IPS-18a (cell line): ENCODE results near the gene FAM83F.

Source experiments
- H3K27ac ChIP-seq: one replicate; pipeline ENCODE4 v1.5.1; 2013; ENCODE audit warnings: low read length
- H3K27me3 ChIP-seq: one replicate; pipeline ENCODE4 v1.6.1; 2013; ENCODE audit warnings: mild to moderate bottlenecking, low read length; ENCODE audit not compliant: control insufficient read depth, insufficient read depth
- H3K36me3 ChIP-seq: one replicate; pipeline ENCODE4 v1.6.1; 2013; ENCODE audit warnings: low read depth, low read length; ENCODE audit not compliant: control insufficient read depth
- H3K4me1 ChIP-seq: one replicate; pipeline ENCODE4 v1.6.1; 2013; ENCODE audit warnings: low read depth, low read length; ENCODE audit not compliant: control insufficient read depth
- H3K4me3 ChIP-seq: one replicate; pipeline ENCODE4 v1.5.1; 2013; ENCODE audit warnings: low read length
- H3K9ac ChIP-seq: one replicate; pipeline ENCODE4 v1.6.1; 2013; ENCODE audit warnings: mild to moderate bottlenecking, low read length, moderate library complexity
- H3K9me3 ChIP-seq: one replicate; pipeline ENCODE4 v1.6.1; 2013; ENCODE audit warnings: low read depth, low read length; ENCODE audit not compliant: control insufficient read depth

Gene FAM83F

DNA sequence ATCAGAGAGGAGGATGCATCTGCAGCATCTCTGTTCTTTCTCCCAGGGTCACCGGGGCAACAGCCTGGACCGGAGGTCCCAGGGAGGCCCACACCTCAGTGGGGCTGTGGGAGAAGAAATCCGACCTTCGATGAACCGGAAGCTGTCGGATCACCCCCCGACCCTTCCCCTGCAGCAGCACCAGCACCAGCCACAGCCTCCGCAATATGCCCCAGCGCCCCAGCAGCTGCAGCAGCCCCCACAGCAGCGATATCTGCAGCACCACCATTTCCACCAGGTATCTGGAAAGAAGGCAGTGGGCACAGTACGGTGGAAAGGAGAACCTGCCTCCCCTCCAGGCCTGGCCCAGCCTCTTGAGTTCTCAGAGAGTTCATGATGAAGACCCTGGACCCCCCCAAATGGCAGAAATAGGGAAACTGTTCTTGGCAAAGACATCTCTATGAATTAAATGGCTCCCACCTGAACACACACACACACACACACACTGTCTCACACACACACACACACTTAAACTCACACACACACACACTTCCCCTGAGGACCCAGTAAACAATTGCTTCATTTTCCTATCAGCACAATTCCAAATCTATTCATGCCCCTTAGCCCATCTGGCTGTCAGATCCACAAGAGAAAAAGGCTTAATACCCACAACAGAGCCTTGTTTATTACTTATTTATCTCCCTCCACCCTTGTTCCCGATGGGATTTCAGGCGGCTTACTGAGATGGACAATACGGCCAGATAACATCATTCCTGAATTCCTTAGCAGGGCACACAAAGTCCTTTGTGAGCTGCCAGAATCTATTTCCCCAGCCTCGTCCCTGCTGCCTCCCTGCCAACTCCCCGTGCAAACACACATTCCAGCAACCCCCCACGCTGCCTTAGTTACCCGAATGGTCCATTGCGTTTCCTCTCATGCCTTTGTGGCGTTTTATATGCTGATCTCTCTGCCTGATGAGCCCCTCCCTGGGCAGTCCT lies 26.5 kb upstream of the FAM83F start:
- Histone ChIP-seq H3K27me3 (no peaks in the 10 kb centered on the region), H3K9ac (no peak overlapping the region), H3K4me1 (peaks cover 7% of the 10 kb centered on the region), H3K4me3 (no peak overlapping the region), H3K36me3 (no peaks in the 10 kb centered on the region), H3K9me3 (no peaks in the 10 kb centered on the region), H3K27ac (no peak overlapping the region)

DNA sequence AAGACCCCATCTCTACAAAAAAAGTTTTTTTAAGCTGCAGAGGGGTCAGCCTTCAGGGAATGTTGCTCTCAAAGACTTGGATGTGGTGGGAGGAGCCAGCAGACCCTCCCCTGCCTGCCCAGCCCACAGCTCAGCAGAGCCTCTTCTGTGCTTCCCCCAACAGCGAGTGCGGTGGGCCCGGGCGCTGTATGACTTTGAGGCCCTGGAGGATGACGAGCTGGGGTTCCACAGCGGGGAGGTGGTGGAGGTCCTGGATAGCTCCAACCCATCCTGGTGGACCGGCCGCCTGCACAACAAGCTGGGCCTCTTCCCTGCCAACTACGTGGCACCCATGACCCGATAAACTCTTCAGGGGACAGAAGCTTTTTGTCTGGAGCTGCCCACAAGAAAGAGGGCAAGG lies 24.0 kb upstream of the FAM83F start:
- H3K9me3 ChIP-seq: no peaks in the 10 kb centered on the region
- H3K4me1 ChIP-seq: peaks cover 7% of the 10 kb centered on the region
- no peak overlapping the region for H3K4me3 ChIP-seq
- no peak overlapping the region for H3K27ac ChIP-seq
- no peak overlapping the region for H3K9ac ChIP-seq
- H3K27me3 ChIP-seq: no peaks in the 10 kb centered on the region
- no peaks in the 10 kb centered on the region for H3K36me3 ChIP-seq

DNA sequence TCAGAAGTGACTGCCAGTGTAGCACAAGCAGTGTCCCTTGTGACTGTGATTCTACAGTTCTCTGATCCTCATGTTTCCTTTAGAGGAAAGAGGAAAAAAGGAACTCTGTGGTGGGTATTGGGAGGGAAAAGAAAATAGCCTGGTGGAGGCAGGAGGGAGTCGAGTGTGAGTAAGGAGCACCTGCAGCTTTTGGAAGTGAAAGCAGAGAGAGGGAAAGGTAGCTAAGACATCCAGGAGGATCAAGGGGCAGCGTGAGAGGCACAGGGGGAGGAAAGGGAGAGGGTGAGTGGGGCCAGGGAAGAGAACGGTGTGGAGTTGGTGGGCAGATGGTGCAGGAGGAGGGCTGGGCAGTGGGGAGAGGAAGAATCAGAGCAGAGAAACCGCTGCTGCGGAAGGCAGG lies 22.1 kb upstream of the FAM83F start:
- Histone ChIP-seq H3K9me3 (no peaks in the 10 kb centered on the region), H3K9ac (no peak overlapping the region), H3K4me1 (peaks cover 7% of the 10 kb centered on the region), H3K4me3 (no peak overlapping the region), H3K36me3 (no peaks in the 10 kb centered on the region), H3K27me3 (no peaks in the 10 kb centered on the region), H3K27ac (no peak overlapping the region)

DNA sequence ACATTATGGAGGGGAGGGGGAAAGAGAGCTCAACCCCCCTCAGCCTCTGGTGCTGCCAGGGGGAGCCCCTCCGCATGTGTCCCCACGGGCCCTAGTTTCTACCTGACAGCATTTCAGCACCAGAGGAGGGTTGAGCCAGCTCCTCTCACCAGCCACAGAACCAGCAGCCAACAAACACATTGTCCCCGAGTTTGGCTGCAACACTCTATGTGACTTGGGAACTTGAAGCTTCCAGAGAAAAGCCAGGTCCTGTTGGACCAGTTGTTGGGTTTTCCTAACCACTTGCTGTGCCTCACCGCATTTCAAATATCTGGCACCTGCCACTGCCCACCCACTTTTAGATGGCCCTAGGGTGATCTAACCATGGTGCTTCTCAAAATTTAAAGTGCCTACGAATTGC lies 21.1 kb upstream of the FAM83F start:
- H3K27me3 ChIP-seq: no peaks in the 10 kb centered on the region
- no peaks in the 10 kb centered on the region for H3K9me3 ChIP-seq
- H3K27ac ChIP-seq: no peak overlapping the region
- no peak overlapping the region for H3K9ac ChIP-seq
- H3K36me3 ChIP-seq: no peaks in the 10 kb centered on the region
- peaks cover 4% of the 10 kb centered on the region for H3K4me1 ChIP-seq
- H3K4me3 ChIP-seq: no peak overlapping the region

DNA sequence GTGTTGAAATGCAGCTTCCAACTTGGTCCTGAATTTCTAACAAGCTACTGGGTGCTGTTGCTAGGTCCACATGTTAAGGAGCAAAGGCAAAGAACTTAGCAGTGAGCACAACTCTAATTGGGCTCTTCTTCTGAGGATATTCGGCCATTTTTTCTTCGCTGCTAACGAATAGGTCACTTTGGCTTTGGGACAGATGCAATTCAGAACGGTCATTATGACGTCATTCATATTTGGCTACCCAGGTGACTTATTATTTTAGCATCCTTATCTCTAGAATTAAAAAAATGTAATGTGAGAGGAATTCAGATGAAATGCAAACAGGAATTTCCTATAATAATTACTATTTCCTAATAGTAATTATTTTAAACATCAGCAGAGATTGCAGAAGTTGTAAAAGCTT lies 20.7 kb upstream of the FAM83F start:
- Histone ChIP-seq H3K27me3 (no peaks in the 10 kb centered on the region), H3K4me3 (no peak overlapping the region), H3K9ac (no peak overlapping the region), H3K4me1 (no peaks in the 10 kb centered on the region), H3K9me3 (no peaks in the 10 kb centered on the region), H3K27ac (no peak overlapping the region), H3K36me3 (no peaks in the 10 kb centered on the region)

DNA sequence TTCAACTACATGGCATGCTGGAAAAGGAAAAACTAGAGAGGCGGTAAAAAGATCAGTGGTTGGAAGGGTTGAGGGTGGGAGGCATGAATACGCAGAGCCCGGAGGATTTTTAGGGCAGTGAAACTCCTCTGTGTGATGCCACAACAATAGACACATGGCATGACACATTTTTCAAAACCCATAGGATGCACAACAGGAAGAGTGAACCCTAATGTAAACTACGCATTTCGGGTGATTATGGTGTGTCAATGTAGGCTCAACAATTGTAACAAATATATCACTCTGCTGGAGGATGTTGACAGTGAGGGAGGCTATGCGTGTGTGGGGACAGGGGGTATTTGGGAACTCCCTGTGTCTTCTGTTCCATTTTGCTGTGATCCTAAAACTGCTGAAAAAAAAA lies 15.7 kb upstream of the FAM83F start:
- Histone ChIP-seq H3K4me1 (no peaks in the 10 kb centered on the region), H3K27me3 (no peaks in the 10 kb centered on the region), H3K27ac (no peak overlapping the region), H3K36me3 (no peaks in the 10 kb centered on the region), H3K4me3 (no peak overlapping the region), H3K9me3 (no peaks in the 10 kb centered on the region), H3K9ac (no peak overlapping the region)

DNA sequence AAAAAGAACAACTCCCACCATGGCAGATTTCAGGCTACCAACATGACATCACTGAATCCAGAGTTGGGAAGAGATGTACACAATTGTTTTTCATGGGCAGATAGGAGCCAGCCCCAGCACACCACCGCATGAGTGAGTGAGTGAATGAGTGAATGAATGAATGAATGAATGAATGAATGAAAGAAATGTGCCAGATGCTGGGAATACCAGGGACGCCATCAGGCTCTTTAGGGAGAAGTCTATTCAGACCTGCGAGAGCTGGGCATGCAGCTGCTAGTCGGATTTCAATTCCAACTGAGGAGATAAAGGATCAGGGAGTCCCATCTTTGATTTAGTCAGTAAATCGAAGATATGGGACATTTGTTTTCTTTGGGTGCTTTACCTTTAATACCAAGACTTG lies 15.3 kb upstream of the FAM83F start:
- no peak overlapping the region for H3K9ac ChIP-seq
- no peaks in the 10 kb centered on the region for H3K27me3 ChIP-seq
- H3K4me1 ChIP-seq: no peaks in the 10 kb centered on the region
- H3K36me3 ChIP-seq: no peaks in the 10 kb centered on the region
- H3K9me3 ChIP-seq: no peaks in the 10 kb centered on the region
- no peak overlapping the region for H3K27ac ChIP-seq
- H3K4me3 ChIP-seq: no peak overlapping the region

DNA sequence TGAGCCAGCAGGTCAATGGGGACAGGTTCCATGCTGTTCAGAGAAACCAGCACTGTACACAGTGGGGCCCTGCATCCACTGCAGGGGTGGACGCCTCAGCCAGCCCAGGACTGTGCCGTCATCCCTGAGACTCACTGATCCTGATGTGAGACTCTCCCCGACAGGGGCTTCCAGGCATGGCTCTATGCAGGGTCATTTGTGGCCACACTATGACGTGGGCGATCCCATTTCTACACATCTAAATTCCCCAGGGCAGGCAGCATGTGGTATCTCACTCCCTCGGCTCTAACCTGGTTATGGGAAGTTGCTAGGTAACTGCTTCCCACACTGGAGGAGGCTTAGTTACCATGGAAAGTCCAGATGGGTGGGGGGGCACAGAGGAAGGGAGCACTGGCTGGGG lies 14.2 kb upstream of the FAM83F start:
- no peaks in the 10 kb centered on the region for H3K36me3 ChIP-seq
- H3K4me1 ChIP-seq: no peaks in the 10 kb centered on the region
- no peaks in the 10 kb centered on the region for H3K27me3 ChIP-seq

DNA sequence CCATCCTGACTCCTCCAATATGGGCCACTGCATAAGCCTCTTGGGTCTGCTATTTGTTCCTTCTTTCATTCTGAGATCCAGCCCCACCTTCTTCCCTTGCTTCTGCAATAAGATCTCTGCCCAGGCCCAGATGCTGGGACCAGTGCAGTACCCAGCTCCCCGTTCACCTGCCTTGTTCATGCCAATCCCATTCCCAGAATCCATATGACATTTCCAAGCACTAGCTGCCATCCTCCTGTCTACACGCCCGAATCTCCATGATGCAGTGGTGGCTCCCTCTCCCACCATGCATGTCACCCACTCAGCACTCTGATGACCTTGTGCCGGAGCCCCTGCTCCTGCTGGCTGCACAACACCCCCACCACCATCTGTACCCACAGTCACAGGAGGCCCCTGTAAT lies 11.4 kb upstream of the FAM83F start:
- no peak overlapping the region for H3K27ac ChIP-seq
- H3K4me3 ChIP-seq: no peak overlapping the region
- no peak overlapping the region for H3K9ac ChIP-seq
- no peaks in the 10 kb centered on the region for H3K4me1 ChIP-seq
- H3K9me3 ChIP-seq: no peaks in the 10 kb centered on the region
- no peaks in the 10 kb centered on the region for H3K27me3 ChIP-seq
- no peaks in the 10 kb centered on the region for H3K36me3 ChIP-seq

More for the DNA sequence above, 14.2 kb upstream of the FAM83F start:
- no peaks in the 10 kb centered on the region for H3K9me3 ChIP-seq
- H3K27ac ChIP-seq: no peak overlapping the region
- H3K9ac ChIP-seq: no peak overlapping the region
- H3K4me3 ChIP-seq: no peak overlapping the region

DNA sequence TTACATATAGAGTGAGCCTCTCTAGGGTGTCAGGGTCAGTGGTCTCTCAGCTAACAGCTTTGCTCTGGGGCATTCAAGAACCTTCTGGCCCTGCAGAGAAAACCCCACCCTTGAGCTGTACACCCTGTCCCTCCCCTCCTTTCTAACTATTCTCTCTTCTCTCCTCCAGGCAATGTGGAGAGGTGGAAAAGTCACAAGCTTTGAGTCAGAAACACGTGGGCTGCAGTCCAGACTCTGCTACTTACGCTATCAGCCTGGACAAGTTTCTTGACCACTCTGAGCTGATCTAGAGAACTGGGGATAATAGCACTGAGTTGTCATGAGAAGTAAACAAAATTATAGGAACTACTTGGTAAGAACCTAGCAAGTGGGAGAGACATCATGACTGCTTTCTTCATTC lies 10.7 kb upstream of the FAM83F start:
- Histone ChIP-seq H3K4me1 (no peaks in the 10 kb centered on the region), H3K36me3 (no peaks in the 10 kb centered on the region), H3K27me3 (no peaks in the 10 kb centered on the region), H3K9me3 (no peaks in the 10 kb centered on the region), H3K27ac (no peak overlapping the region), H3K4me3 (no peak overlapping the region), H3K9ac (no peak overlapping the region)

DNA sequence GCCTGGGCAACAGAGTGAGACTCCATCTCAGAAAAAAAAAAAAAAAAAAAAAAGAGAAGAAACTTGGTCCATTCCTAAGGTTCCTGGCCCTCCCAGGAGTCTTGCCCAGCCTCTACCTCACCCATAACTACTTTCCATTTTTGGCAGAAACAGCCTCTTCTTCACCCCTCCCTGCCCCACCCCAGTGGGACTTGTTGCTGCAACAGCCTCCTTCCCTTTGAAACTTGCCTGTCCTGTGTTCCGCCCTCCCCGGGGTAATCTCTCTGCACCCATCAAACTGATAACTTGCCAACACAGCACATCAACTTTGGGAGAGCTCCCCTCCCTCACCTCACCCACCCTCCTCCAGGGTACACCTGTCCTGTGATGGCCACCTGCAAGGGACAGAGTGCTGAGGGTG lies 10.0 kb upstream of the FAM83F start:
- no peaks in the 10 kb centered on the region for H3K4me1 ChIP-seq
- no peaks in the 10 kb centered on the region for H3K36me3 ChIP-seq
- H3K4me3 ChIP-seq: no peak overlapping the region
- H3K27ac ChIP-seq: no peak overlapping the region
- H3K9ac ChIP-seq: no peak overlapping the region
- no peaks in the 10 kb centered on the region for H3K9me3 ChIP-seq
- H3K27me3 ChIP-seq: no peaks in the 10 kb centered on the region

DNA sequence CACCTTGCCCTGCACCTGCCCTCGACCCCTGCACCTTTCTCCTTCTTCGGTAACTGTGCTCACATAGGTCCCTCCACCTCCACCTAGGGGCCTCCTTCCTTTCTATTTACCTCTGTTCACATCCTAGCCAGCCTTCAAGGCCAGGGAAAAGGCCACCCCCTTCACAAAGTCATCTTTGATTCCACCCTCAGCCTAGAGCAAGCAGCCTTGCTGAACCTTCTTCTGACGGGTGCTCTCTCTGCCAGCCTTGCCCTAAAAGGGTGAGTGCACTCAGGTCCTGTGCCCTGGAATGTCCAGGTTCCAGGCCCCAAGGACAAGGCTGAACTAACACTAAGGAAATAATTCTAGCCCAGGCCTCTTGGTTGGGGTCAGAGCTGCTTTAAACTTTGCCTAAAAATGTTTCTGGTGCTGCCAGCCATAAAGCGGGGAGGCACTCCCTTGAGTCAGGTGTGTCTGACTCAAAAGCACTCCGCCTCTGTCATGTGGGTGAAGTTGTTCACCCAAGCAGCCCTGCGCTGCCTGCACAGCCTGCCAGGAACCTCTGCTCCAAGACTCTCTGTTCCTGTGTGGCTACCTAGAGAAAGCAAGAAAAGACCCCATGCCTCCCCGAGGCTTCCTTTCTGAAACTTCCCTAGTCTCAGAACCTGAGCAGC lies 9.2 kb upstream of the FAM83F start:
- H3K27me3 ChIP-seq: no peaks in the 10 kb centered on the region
- H3K9me3 ChIP-seq: no peaks in the 10 kb centered on the region
- no peak overlapping the region for H3K9ac ChIP-seq
- no peak overlapping the region for H3K4me3 ChIP-seq
- no peaks in the 10 kb centered on the region for H3K36me3 ChIP-seq
- no peaks in the 10 kb centered on the region for H3K4me1 ChIP-seq
- no peak overlapping the region for H3K27ac ChIP-seq
